Panc1 (cell line): ENCODE results near the gene PLEKHA8. TPM values are rescaled to one million over a fixed set of nuclear protein-coding genes. Genes with fewer than 3 reads are reported as not detected.

Source experiments
- ATAC-seq: fragments of 200-7000 bp; cut with Tn5 transposase; 2 replicates; pipeline ENCODE4 v1.9.1; 2020; ENCODE audit warnings: mild to moderate bottlenecking, moderate library complexity
- BruUV-seq: library from RNA; stranded (reverse); fragments of 400-500 nt; replicated peaks from 2 replicates; lab custom pipeline; 2021; lab: Mats Ljungman, UMichigan
- CTCF ChIA-PET: fragments of 300-600 bp; sonication (Branson Sonifier 250); formaldehyde crosslinking; loops from one replicate; lab custom pipeline; 2022; ENCODE audit warnings: antibody characterized with exemption; lab: Charles Lee
- POLR2A ChIA-PET: fragments of 300-600 bp; sonication (Branson Sonifier 250); formaldehyde crosslinking; loops from one replicate; lab custom pipeline; 2022; ENCODE audit warnings: antibody characterized with exemption; lab: Charles Lee
- DNase-seq: peaks from one replicate; pipeline ENCODE4 v3.0.0-alpha.2; 2010; ENCODE audit warnings: low read depth, low spot score
- H3K27ac ChIP-seq: 2 replicates; pipeline ENCODE4 v1.5.1; 2011; ENCODE audit warnings: mild to moderate bottlenecking, low read length, inconsistent platforms
- H3K27me3 ChIP-seq: fragments of 200-500 bp; sonication (Bioruptor generic); 2 replicates; pipeline ENCODE4 v1.6.0; 2014; ENCODE audit warnings: low read length, inconsistent platforms; ENCODE audit not compliant: control insufficient read depth, insufficient read depth
- H3K36me3 ChIP-seq: fragments of 200-500 bp; sonication (Bioruptor generic); 2 replicates; pipeline ENCODE4 v1.5.1; 2014; ENCODE audit warnings: inconsistent platforms, mild to moderate bottlenecking, low read length, moderate library complexity; ENCODE audit not compliant: control insufficient read depth, insufficient read depth
- H3K4me1 ChIP-seq: 2 replicates; pipeline ENCODE4 v1.5.1; 2011; ENCODE audit warnings: inconsistent platforms, mild to moderate bottlenecking, low read length, moderate library complexity; ENCODE audit not compliant: control insufficient read depth, insufficient read depth
- H3K4me3 ChIP-seq, 2 experiments: 2 replicates each; pipeline ENCODE4 v1.5.1; 2011 to 2012; ENCODE audit warnings: low read depth in 2 of 2, low read length in 2 of 2, mild to moderate bottlenecking in 2 of 2, inconsistent platforms in 1 of 2, moderate library complexity in 1 of 2
- H3K9me3 ChIP-seq: fragments of 200-500 bp; sonication (Bioruptor generic); 2 replicates; pipeline ENCODE4 v1.5.1; 2014; ENCODE audit warnings: low read depth, mild to moderate bottlenecking, inconsistent platforms, low read length, moderate library complexity; ENCODE audit not compliant: control insufficient read depth, insufficient read depth
- CTCF ChIP-seq: fragments of 450-650 bp; IDR thresholded peaks from 2 replicates; pipeline ENCODE4 v1.5.1; 2017; ENCODE audit warnings: mild to moderate bottlenecking
- POLR2AphosphoS5 ChIP-seq: IDR thresholded peaks from 2 replicates; pipeline ENCODE4 v1.6.1; 2012; ENCODE audit warnings: mild to moderate bottlenecking, low read depth, low read length, moderate library complexity
- SIN3A ChIP-seq: IDR thresholded peaks from 2 replicates; pipeline ENCODE4 v1.6.1; 2012; ENCODE audit warnings: low read depth, mild to moderate bottlenecking, low read length, moderate library complexity, borderline replicate concordance; ENCODE audit not compliant: insufficient read depth
- TCF7L2 ChIP-seq: IDR thresholded peaks from 2 replicates; pipeline ENCODE4 v1.6.1; 2011; ENCODE audit warnings: mild to moderate bottlenecking, low read depth, low read length, inconsistent platforms
- in situ Hi-C: cut with HindIII; loops from 2 replicates; pipeline ENCODE4 v1.10.0; 2016; ENCODE audit warnings: low sequenced_read_pairs, low pct_unique_long_range_greater_than_20kb
- intact Hi-C: fragments of 100-400 bp; cut with micrococcal nuclease; formaldehyde crosslinking; loops from one replicate; pipeline ENCODE4 v1.10.0; 2022; ENCODE audit not compliant: unreplicated experiment
- total RNA-seq: library from RNA; stranded (reverse); gene quantifications from one replicate; pipeline ENCODE4 v1.2.1, GENCODE V29; 2021; ENCODE audit not compliant: unreplicated experiment
- TF ChIP-seq, protein P1 (sequence below), 2 experiments: IDR thresholded peaks; 2 replicates each; pipeline ENCODE4 v1.6.1; 2011 to 2012; ENCODE audit warnings: low read depth in 2 of 2, control low read depth in 1 of 2, low read length in 1 of 2, mild to moderate bottlenecking in 1 of 2, moderate library complexity in 1 of 2; ENCODE audit not compliant: insufficient read depth in 1 of 2

Gene PLEKHA8
- total RNA-seq, 1 experiment from 2014 or later: 20.7 TPM

GRCh38 chr7:30003098-30003497, 25.1 kb upstream of the PLEKHA8 start:
- TF ChIP-seq, protein P1, sequence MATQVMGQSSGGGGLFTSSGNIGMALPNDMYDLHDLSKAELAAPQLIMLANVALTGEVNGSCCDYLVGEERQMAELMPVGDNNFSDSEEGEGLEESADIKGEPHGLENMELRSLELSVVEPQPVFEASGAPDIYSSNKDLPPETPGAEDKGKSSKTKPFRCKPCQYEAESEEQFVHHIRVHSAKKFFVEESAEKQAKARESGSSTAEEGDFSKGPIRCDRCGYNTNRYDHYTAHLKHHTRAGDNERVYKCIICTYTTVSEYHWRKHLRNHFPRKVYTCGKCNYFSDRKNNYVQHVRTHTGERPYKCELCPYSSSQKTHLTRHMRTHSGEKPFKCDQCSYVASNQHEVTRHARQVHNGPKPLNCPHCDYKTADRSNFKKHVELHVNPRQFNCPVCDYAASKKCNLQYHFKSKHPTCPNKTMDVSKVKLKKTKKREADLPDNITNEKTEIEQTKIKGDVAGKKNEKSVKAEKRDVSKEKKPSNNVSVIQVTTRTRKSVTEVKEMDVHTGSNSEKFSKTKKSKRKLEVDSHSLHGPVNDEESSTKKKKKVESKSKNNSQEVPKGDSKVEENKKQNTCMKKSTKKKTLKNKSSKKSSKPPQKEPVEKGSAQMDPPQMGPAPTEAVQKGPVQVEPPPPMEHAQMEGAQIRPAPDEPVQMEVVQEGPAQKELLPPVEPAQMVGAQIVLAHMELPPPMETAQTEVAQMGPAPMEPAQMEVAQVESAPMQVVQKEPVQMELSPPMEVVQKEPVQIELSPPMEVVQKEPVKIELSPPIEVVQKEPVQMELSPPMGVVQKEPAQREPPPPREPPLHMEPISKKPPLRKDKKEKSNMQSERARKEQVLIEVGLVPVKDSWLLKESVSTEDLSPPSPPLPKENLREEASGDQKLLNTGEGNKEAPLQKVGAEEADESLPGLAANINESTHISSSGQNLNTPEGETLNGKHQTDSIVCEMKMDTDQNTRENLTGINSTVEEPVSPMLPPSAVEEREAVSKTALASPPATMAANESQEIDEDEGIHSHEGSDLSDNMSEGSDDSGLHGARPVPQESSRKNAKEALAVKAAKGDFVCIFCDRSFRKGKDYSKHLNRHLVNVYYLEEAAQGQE (IDR thresholded peaks at IDR 0.05; ENCODE audit: insufficient read depth in 1 of 2, low read depth in 2 of 2, low read length in 1 of 2): no peak
- no peak for TF ChIP-seq TCF7L2
- no peak for TF ChIP-seq SIN3A
- no peak for TF ChIP-seq POLR2AphosphoS5
- no peak for TF ChIP-seq CTCF
- no peaks in the 10 kb centered on the region for H3K27me3 ChIP-seq
- no peak overlapping the region for H3K4me3 ChIP-seq
- H3K4me1 ChIP-seq: no peaks in the 10 kb centered on the region
- DNase-seq: no peak
- POLR2A ChIA-PET: no interaction called here
- no peak overlapping the region for H3K27ac ChIP-seq
- in situ Hi-C loops: no loop called here
- intact Hi-C loops: no loop called here
- no peaks in the 10 kb centered on the region for H3K36me3 ChIP-seq
- no peaks in the 10 kb centered on the region for H3K9me3 ChIP-seq
- no peak for ATAC-seq
- no TSS peak for BruUV-seq
- CTCF ChIA-PET: no interaction called here

- BruUV-seq: no TSS peak
- POLR2A ChIA-PET: no interaction called here
- H3K4me1 ChIP-seq: no peaks in the 10 kb centered on the region
- intact Hi-C loops (no loop called here), in situ Hi-C loops (no loop called here)
- no peak overlapping the region for H3K4me3 ChIP-seq
- no peaks in the 10 kb centered on the region for H3K9me3 ChIP-seq
- TF ChIP-seq CTCF (no peak), POLR2AphosphoS5 (no peak), TCF7L2 (no peak), SIN3A (no peak)
- TF ChIP-seq, protein P1 (IDR thresholded peaks at IDR 0.05; ENCODE audit: insufficient read depth in 1 of 2, low read depth in 2 of 2, low read length in 1 of 2): no peak
- no peaks in the 10 kb centered on the region for H3K27me3 ChIP-seq
- no peak overlapping the region for H3K27ac ChIP-seq
- DNase-seq: no peak
- no peak for ATAC-seq
- no peaks in the 10 kb centered on the region for H3K36me3 ChIP-seq
- CTCF ChIA-PET: no interaction called here
Measured at GRCh38 chr7:30005464-30005863, 22.7 kb upstream of the PLEKHA8 start.
